ENCODE results near the gene RTP3.

The RTP3 gene

GRCh38 chr3:46497556-46498265 is at the start of gene RTP3:
Gene RTP3 (plus strand): TSS chr3:46497976. CDS start chr3:46498063, 87 bp downstream.
- H3K4me3 ChIP-seq (ENCODE audit: low read depth, low read length): no peak within 1 kb of the TSS
- no peak for DNase-seq (ENCODE audit: low read depth, low spot score)
- no peak for TF ChIP-seq CTCF (IDR thresholded peaks at IDR 0.05; ENCODE audit: insufficient read depth, low read length, missing control alignments)
- CTCF ChIA-PET: interaction anchor here (0.8 to 8.0 kb wide), 4 partner anchors 9 to 128 kb away, joined by 3 to 81 read pairs (median 4); no protein-coding TSS in a partner anchor
- POLR2A ChIA-PET: no interaction called here

- no peak for TF ChIP-seq CTCF (IDR thresholded peaks at IDR 0.05; ENCODE audit: insufficient read depth, low read length, missing control alignments)
- CTCF ChIA-PET: interaction anchor here (0.7 to 2.8 kb wide), 5 partner anchors 10 to 181 kb away, joined by 3 to 19 read pairs (median 11); no protein-coding TSS in a partner anchor
- no peak overlapping the region for H3K4me3 ChIP-seq (ENCODE audit: low read depth, low read length)
- POLR2A ChIA-PET: no interaction called here
- no peak for DNase-seq (ENCODE audit: low read depth, low spot score)
Observed at GRCh38 chr3:46448721-46449120, 49.1 kb upstream of the RTP3 start.

- TF ChIP-seq CTCF (IDR thresholded peaks at IDR 0.05; ENCODE audit: insufficient read depth, low read length, missing control alignments): peak; percentile 47
- ChIA-PET CTCF (interaction anchor here (0.7 to 2.8 kb wide), 12 partner anchors 8 to 252 kb away, joined by 3 to 19 read pairs (median 4); no protein-coding TSS in a partner anchor), POLR2A (no interaction called here)
- DNase-seq (ENCODE audit: low read depth, low spot score): no peak
- H3K4me3 ChIP-seq (ENCODE audit: low read depth, low read length): no peak overlapping the region
Observed at GRCh38 chr3:46449755-46450552, 47.8 kb upstream of the RTP3 start.

- ChIA-PET POLR2A (no interaction called here), CTCF (interaction anchor here (1.8 kb wide), 1 partner anchor 10 kb away, joined by 8 read pairs; no protein-coding TSS in a partner anchor)
- H3K4me3 ChIP-seq (ENCODE audit: low read depth, low read length): no peak overlapping the region
- TF ChIP-seq CTCF (IDR thresholded peaks at IDR 0.05; ENCODE audit: insufficient read depth, low read length, missing control alignments): no peak
- no peak for DNase-seq (ENCODE audit: low read depth, low spot score)
Observed at GRCh38 chr3:46453526-46454208, 44.1 kb upstream of the RTP3 start.

GRCh38 chr3:46454209-46454595 is 43.6 kb upstream of the RTP3 start:
- H3K4me3 ChIP-seq (ENCODE audit: low read depth, low read length): no peak overlapping the region
- no peak for DNase-seq (ENCODE audit: low read depth, low spot score)
- POLR2A ChIA-PET: no interaction called here
- CTCF ChIA-PET: interaction anchor here (1.8 kb wide), 1 partner anchor 10 kb away, joined by 8 read pairs; no protein-coding TSS in a partner anchor
- TF ChIP-seq CTCF (IDR thresholded peaks at IDR 0.05; ENCODE audit: insufficient read depth, low read length, missing control alignments): no peak
